Gastroesophageal sphincter (tissue), 3 donors: ENCODE data around the gene BPTF.
"Not testable (repeated sequence)": the region's sequence is repeated elsewhere in the genome, so short reads cannot be mapped to it uniquely, and the experiment has no call there.

Experiments used
- CTCF ChIP-seq, 4 experiments: fragments of 200-600 bp in 2 of 4; fragments of 450-650 bp in 2 of 4; sonication (generic) in 1 of 4; IDR thresholded peaks; one replicate each; pipeline ENCODE4 v1.5.1; 2017 to 2019; ENCODE audit warnings: antibody characterized with exemption in 4 of 4, mild to moderate bottlenecking in 2 of 4, moderate library complexity in 2 of 4
- EP300 ChIP-seq: sonication (generic); formaldehyde crosslinking; IDR thresholded peaks from one replicate; pipeline ENCODE4 v1.6.1; 2017; ENCODE audit warnings: antibody characterized with exemption, mild to moderate bottlenecking
- POLR2A ChIP-seq, 2 donors: fragments of 450-650 bp; IDR thresholded peaks; one replicate each; pipeline ENCODE4 v1.6.1; 2017; ENCODE audit warnings: antibody characterized with exemption in 2 of 2, mild to moderate bottlenecking in 2 of 2, moderate library complexity in 1 of 2
- POLR2AphosphoS5 ChIP-seq: sonication (generic); formaldehyde crosslinking; IDR thresholded peaks from one replicate; pipeline ENCODE4 v1.6.1; 2017; ENCODE audit warnings: antibody characterized with exemption

GRCh38 chr17:67980883-67981282 lies 155.6 kb downstream of the BPTF start:
- not testable (repeated sequence) for TF ChIP-seq CTCF (IDR thresholded peaks at IDR 0.05); POLR2AphosphoS5; EP300; POLR2A (IDR thresholded peaks at IDR 0.05)
